Neural progenitor cell (in vitro differentiated cells): ENCODE measurements around the gene STX11.

Experiments used
- CTCF ChIP-seq: fragments of 200-600 bp; sonication (generic); IDR thresholded peaks from 2 replicates; pipeline ENCODE4 v1.5.1; 2017; ENCODE audit warnings: antibody characterized with exemption, mild to moderate bottlenecking
- EZH2phosphoT487 ChIP-seq: fragments of 200-600 bp; sonication (generic); IDR thresholded peaks from 2 replicates; pipeline ENCODE4 v1.6.1; 2017; ENCODE audit warnings: antibody characterized with exemption

GRCh38 chr6:144140867-144141266 lies 9.4 kb upstream of the STX11 start:
- no peak for TF ChIP-seq CTCF
- TF ChIP-seq EZH2phosphoT487: no peak
